Esophagus muscularis mucosa (tissue), 4 donors: ENCODE data around the gene GSG1L.

Experiments used
- CTCF ChIP-seq, 3 experiments: fragments of 200-600 bp in 2 of 3; fragments of 450-650 bp in 1 of 3; sonication (generic) in 2 of 3; IDR thresholded peaks; one replicate each; pipeline ENCODE4 v1.5.1; 2017 to 2019; ENCODE audit warnings: antibody characterized with exemption in 3 of 3, mild to moderate bottlenecking in 2 of 3, moderate library complexity in 1 of 3
- EP300 ChIP-seq: sonication (generic); formaldehyde crosslinking; IDR thresholded peaks from one replicate; pipeline ENCODE4 v1.6.1; 2017; ENCODE audit warnings: antibody characterized with exemption
- POLR2A ChIP-seq: fragments of 450-650 bp; IDR thresholded peaks from one replicate; pipeline ENCODE4 v1.6.1; 2017; ENCODE audit warnings: antibody characterized with exemption, moderate library complexity, mild to moderate bottlenecking, low read depth
- POLR2AphosphoS5 ChIP-seq, 2 donors: sonication (generic); formaldehyde crosslinking; IDR thresholded peaks; one replicate each; pipeline ENCODE4 v1.6.1; 2017; ENCODE audit warnings: antibody characterized with exemption in 2 of 2

- TF ChIP-seq CTCF (IDR thresholded peaks at IDR 0.05) (no peak), POLR2AphosphoS5 (IDR thresholded peaks at IDR 0.05) (no peak), POLR2A (no peak), EP300 (no peak)
Observed at GRCh38 chr16:27781981-27782880, 281.3 kb downstream of the GSG1L start.
